Subcutaneous adipose tissue (tissue), 4 donors: ENCODE measurements around the gene OLFML2A. TPM values are rescaled to one million over a fixed set of nuclear protein-coding genes. Genes with fewer than 3 reads are reported as not detected.

Source experiments
- CTCF ChIP-seq: fragments of 450-650 bp; IDR thresholded peaks from one replicate; pipeline ENCODE4 v1.5.1; 2016; ENCODE audit warnings: low read depth, mild to moderate bottlenecking, control low read depth, antibody characterized with exemption, moderate library complexity
- total RNA-seq, 4 donors: library from RNA; depleted of rRNA; stranded (reverse); fragments of >200 nt; gene quantifications; one replicate each; pipeline ENCODE4 v1.1.0, GENCODE V29; 2016

OLFML2A gene
- total RNA-seq, 4 donors from 2014 or later = 6.7 to 38.2 (median 12.5) TPM

GRCh38 chr9:124761196-124761595 lies 15.7 kb upstream of the OLFML2A start:
- TF ChIP-seq CTCF = no peak

- no peak for TF ChIP-seq CTCF
Observed at GRCh38 chr9:124761710-124762109, 15.2 kb upstream of the OLFML2A start.

GRCh38 chr9:124762633-124763032 lies 14.3 kb upstream of the OLFML2A start:
- TF ChIP-seq CTCF = no peak

DNA sequence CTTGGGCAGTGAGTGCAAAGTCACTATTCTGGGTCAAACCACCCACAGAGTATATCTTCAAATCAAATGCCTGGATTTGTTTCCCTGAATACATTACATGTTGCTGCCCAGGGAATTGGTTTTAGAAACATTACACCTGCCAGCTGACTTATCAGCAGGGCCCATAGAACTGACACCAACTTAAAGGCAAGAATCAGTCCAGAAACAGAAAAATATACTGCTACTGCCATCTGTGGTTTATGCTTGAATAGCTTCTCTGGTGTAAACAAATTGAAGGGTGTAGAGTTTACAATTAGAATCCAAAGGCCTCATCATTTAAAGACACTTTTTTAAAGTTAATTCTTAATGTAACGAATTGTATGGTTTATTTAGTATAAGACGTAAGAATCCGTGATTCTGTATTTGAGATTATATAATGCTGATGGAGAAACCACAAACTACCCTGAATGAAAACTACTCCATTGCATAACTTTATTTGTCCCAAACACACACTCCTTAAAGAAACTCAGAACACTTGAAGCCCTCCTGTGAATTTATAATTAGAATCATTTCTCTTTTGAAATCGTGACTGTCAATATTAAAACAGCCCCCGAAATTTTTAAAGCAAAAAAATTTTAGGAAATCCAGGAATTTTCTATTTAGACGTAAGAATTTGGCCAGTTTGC lies 12.0 kb upstream of the OLFML2A start:
- TF ChIP-seq CTCF = no peak

GRCh38 chr9:124765439-124765835 lies 11.5 kb upstream of the OLFML2A start:
- no peak for TF ChIP-seq CTCF

DNA sequence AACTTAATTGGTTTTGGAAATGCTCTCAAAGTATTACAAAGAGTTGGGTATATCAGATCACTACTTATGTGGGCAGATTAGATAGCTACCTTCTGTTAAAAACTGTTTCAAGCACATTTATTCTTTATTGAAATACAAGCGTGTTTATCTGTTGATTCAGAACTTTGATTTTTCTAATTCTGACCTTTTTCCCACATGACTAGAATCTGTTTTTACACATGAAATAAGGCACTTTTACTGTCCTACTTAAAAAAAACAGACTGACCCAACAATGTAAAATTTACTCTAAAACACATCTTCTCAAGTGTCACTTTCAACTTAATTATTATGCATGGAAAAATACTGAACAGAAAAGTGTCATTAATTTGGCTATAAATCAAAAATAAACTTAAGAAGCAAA lies 10.6 kb upstream of the OLFML2A start:
- TF ChIP-seq CTCF = no peak

GRCh38 chr9:124766815-124767554 lies 9.9 kb upstream of the OLFML2A start:
- TF ChIP-seq CTCF = no peak
